KOPT-K1 (cell line): ENCODE measurements around the gene TANGO6.

Source experiments
- H3K27ac ChIP-seq: fragments of 200-600 bp; sonication (generic); 2 replicates; pipeline ENCODE4 v1.5.1; 2016; ENCODE audit warnings: antibody characterized with exemption, mild to moderate bottlenecking, low read depth, low read length; ENCODE audit not compliant: poor library complexity, severe bottlenecking
- H3K36me3 ChIP-seq: fragments of 200-600 bp; sonication (generic); 2 replicates; pipeline ENCODE4 v1.5.1; 2017; ENCODE audit warnings: antibody characterized with exemption, mild to moderate bottlenecking, low read length, moderate library complexity; ENCODE audit not compliant: insufficient read depth
- H3K9me3 ChIP-seq: fragments of 200-600 bp; sonication (generic); 2 replicates; pipeline ENCODE4 v1.5.1; 2017; ENCODE audit warnings: antibody characterized with exemption, low read length, mild to moderate bottlenecking; ENCODE audit not compliant: insufficient read depth, poor library complexity, severe bottlenecking

Gene TANGO6

DNA sequence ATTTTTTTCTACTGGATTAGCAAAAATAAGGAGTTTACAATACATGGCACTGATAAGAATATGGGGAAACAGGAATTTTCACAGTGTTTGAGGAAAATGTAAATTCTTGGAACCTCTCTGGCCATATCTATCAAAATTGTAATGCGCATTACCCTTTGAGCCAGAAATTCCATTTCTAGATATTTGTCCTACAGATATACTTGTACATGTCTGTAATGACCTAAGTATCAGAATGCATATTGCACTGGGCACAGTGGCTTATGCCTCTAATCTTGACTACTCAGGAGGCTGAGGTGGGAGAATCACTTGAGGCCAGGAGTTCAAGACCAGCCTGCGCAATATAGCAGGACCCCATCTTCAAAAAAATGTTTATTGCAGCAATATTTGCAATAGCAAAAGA lies 236.4 kb downstream of the TANGO6 start:
- no peaks in the 10 kb centered on the region; the same call in 1 of the 2 replicates for H3K36me3 ChIP-seq

DNA sequence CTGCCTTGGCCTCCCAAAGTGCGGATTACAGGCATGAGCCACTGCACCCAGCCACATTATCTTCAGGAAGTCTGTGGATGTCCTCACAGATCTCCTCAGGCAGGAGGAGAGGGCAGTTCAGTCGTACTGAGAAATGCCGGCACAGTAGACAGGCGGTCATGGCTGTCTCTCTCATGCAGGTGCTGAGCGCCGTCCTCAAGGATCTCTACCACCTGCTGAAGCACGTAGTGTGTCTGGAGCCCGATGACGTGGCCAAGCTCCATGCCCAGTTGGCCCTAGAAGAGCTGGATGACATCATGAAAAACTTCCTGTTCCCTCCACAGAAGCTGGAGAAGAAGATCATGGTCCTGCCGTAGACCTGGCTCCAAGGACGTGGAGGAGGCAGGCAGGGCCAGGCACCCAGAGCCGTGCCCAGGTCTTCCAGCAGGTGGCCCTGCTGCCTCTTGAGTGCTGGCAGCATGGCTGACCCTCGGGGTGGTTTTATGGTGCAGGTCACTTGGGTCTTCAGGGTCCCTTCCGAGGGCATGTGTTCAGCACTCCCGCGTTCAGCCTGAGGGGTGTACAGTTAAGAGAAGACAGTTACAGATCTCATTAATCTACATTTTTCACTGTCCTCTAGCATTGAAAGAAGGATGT lies 240.1 kb downstream of the TANGO6 start:
- Histone ChIP-seq H3K9me3 (no peaks in the 10 kb centered on the region), H3K36me3 (no peaks in the 10 kb centered on the region; the same call in 1 of the 2 replicates), H3K27ac (peak overlapping the region; percentile 2)

More for the DNA sequence above, 236.4 kb downstream of the TANGO6 start:
- Histone ChIP-seq H3K9me3 (no peaks in the 10 kb centered on the region), H3K27ac (no peak overlapping the region)

DNA sequence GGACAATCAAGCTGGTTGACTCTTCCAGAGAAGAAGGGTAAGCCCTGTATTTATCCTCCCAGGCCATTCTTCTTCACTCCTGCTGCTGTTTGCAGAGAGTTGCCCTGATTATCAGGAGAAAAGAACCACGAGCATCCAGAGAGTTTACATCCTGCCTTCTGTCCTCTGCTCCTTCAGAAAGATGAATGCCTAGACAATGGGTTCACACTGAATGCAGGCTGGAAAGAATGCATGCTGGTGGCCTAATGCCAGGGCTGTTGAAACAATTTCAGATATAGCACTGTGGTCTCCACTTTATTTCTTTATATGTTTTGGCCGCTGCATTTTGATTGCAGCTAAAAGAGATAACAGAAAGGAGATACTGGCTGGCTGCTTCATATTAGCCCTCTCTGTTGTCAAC lies 241.0 kb downstream of the TANGO6 start:
- Histone ChIP-seq H3K27ac (no peak overlapping the region), H3K9me3 (no peaks in the 10 kb centered on the region), H3K36me3 (no peaks in the 10 kb centered on the region; the same call in 1 of the 2 replicates)

DNA sequence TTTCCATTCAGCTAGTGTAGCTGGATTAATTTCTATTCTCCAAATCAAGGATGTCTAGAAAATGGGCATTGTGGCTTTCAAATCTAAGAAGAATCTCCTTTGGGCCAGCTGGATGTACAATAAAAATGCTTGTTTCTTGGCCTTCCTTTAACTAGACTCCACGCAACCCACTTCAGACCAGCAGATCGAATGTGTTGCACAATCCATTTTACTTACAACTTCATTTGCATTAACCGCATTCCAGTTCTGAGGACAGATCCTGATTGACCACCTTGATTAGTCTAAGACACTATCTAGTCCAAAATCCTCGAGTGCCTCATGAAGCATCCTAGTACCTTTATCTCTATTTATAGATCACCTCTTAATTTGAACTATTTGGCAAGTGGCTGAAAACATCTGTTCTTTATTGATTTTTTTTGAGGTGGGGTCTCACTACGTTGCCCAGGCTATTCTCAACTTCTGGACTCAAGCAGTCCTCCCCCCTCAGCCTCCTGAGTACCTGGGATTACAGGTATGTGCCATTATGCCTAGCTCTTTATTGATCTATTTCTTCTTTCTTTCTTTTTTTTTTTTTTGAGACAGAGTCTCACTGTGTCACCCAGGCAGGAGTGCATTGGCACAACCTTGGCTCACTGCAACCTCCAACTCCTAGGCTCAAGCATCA lies 241.8 kb downstream of the TANGO6 start:
- Histone ChIP-seq H3K9me3 (no peaks in the 10 kb centered on the region), H3K36me3 (no peaks in the 10 kb centered on the region; the same call in 1 of the 2 replicates), H3K27ac (no peak overlapping the region)

DNA sequence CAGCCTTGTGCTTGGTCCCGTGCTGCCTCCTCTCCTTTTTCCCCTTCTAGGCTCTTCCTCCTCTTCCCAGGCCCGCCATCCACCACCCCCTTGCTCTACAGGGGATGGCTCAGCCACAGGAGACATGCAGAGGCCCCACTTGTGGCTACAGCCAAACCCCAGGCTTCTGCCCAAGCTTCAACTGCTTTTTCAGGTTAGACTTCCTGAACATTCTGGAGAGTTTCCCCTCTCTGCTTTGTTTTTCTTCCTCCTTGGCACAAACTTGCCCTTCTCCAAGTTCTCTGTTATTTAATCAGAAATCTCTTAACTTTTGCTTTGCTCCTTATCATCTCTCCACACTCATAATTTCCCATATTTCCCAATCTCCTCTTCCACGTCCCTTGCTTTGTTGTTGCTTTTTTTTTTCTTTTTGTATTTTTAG lies 243.8 kb downstream of the TANGO6 start:
- no peaks in the 10 kb centered on the region; the same call in 1 of the 2 replicates for H3K36me3 ChIP-seq
- H3K9me3 ChIP-seq = no peaks in the 10 kb centered on the region
- peak overlapping the region; percentile 68 for H3K27ac ChIP-seq

DNA sequence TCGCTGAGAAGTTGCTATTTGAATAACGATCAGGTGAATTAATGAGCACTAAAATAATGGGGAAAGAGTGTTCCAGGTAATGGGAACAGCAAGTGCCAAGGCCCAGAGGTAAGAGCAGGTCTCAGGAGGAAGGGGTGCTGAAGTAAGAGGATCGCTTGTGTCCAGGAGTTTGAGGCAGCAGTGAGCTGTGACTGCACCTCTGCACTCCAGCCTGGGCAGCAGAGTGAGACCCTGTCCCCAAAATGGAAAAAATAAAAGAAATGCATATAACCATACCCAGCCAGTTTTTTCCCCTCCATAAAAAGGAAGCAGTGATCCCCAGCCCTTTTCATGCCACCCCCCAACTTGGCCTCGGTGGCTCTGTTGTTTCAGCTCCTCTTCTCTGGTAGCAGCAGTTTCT lies 245.4 kb downstream of the TANGO6 start:
- peak overlapping the region; percentile 68 for H3K27ac ChIP-seq
- H3K9me3 ChIP-seq = no peaks in the 10 kb centered on the region
- no peaks in the 10 kb centered on the region; the same call in 1 of the 2 replicates for H3K36me3 ChIP-seq

DNA sequence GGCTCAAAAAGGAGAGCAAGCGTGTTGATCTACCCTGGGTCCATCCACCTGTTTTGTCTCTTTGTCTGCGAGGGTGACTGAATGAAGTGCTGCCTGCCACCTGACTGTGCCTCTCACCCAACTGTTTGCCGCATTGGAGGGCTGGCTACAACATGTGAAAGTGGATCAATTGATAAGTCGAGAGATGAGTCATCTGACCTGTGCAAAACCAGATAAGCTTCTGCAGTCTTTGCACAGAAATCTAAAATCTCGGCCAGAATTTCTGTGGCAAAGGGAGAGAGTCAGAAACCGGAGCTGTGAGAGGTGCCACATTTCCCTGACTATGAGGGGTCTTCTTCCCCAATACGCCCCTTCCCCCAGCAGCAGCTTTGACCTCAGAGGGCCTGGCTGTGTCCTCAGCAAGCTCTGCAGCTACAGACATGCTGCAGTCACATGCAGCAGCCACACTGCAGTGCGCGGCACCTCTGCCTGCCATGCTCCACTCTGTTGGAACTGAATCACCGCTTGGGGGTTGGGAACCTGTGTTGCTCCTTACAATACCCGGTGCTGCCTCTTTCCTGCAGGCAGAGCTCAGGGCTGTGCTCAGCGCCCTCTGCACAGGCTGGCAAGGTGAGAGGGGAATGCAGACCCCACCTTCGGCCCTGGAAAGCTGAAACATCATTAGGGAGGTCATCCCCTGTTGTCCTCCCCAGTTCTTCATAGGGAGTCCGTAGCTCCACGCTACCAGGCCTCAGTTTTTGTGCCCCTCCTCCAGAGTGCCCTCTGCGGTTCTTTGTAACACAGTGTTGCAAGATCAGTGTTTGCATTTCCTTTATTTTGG lies 246.0 kb downstream of the TANGO6 start:
- H3K27ac ChIP-seq = peak overlapping the region; percentile 68
- no peaks in the 10 kb centered on the region for H3K9me3 ChIP-seq
- no peaks in the 10 kb centered on the region for H3K36me3 ChIP-seq

DNA sequence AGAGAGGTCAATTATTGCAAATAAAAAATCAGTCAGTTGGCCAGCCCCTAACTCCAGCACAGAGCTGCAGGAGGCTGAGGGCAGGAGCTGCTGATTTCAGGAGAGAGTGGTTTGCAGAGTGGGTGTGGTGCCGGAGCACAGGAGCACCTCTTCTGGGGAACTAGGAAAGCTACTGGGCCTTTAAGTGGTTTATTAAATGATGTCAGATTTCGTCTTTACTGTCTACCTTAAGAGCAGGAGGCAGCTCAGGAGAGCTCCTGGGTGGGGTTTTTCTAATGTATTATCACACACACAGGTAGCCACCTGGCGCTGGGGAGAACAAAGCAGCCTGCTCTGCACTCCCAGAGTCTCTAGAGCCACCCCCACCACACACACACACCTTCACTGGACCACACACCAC lies 250.6 kb downstream of the TANGO6 start:
- no peaks in the 10 kb centered on the region for H3K9me3 ChIP-seq
- no peaks in the 10 kb centered on the region for H3K36me3 ChIP-seq
- H3K27ac ChIP-seq = no peak overlapping the region

DNA sequence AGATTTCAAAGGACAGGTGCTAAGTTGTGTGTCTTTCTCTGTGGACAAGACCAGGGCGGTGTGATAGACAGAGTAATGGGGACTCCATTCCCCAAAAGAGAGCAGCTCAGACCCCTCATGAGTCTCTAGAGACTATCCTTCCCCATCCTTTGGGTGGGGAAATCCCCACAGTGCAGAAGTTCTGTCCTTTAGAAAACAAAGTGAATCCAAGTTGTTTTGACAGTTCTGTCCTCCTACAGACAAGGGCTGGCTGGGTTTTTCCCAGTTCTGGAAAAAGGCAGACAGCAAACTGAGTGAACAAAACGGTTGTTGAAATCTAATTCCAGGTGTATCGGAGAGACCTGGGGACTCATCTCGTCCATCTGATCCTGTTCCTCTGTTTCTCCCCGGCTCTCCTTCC lies 251.2 kb downstream of the TANGO6 start:
- Histone ChIP-seq H3K9me3 (no peaks in the 10 kb centered on the region), H3K27ac (no peak overlapping the region), H3K36me3 (no peaks in the 10 kb centered on the region)

DNA sequence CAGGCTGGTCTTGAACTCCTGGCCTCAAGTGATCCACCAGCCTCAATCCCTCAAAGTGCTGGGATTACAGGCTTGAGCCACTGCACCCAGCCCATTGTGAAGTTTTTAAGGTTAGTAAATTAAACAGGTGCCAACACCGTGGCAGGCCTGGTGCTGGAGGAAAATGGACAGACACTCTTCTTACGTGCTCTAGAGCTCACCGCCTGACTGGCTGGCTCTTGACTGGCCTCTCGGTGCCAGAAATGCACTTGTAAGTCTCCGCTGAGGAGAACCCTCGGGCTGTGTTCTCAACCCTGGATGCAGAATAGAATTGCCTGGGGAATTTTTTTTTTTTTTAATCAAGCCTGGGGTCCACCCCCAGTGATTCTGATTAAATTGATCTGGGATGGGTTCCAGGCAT lies 251.9 kb downstream of the TANGO6 start:
- Histone ChIP-seq H3K27ac (no peak overlapping the region), H3K9me3 (no peaks in the 10 kb centered on the region), H3K36me3 (no peaks in the 10 kb centered on the region)

DNA sequence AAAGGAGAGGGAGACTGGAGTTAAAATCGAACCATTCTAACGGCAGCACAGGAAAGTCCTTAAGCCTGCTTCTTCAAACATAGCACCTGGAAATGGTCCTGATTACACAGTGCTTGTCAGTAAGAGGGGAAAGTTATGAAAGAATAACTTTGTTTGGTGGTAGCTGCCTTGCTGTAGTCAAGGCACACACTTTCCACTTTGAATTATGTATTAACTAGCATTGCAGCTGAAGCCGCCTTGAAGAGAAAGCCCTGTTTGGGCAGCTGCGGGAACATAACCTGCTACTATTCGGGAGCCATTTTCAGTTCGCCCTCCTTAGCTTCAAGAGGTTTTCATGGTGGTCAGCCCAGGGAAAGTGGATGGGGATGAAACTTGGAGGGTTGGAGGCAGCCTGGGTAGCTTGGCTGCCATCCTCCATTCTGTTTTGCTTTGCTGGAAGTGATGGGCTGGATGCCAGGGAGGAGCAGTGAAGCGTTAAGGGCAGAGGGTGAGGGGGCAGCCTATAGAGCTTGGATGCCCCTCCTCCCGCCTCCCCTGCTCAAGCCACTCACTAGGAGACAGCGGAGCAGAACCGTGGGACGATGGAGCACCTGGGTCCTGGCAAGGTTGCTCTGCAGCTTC lies 256.9 kb downstream of the TANGO6 start:
- Histone ChIP-seq H3K27ac (no peak overlapping the region), H3K36me3 (no peaks in the 10 kb centered on the region), H3K9me3 (no peaks in the 10 kb centered on the region)

DNA sequence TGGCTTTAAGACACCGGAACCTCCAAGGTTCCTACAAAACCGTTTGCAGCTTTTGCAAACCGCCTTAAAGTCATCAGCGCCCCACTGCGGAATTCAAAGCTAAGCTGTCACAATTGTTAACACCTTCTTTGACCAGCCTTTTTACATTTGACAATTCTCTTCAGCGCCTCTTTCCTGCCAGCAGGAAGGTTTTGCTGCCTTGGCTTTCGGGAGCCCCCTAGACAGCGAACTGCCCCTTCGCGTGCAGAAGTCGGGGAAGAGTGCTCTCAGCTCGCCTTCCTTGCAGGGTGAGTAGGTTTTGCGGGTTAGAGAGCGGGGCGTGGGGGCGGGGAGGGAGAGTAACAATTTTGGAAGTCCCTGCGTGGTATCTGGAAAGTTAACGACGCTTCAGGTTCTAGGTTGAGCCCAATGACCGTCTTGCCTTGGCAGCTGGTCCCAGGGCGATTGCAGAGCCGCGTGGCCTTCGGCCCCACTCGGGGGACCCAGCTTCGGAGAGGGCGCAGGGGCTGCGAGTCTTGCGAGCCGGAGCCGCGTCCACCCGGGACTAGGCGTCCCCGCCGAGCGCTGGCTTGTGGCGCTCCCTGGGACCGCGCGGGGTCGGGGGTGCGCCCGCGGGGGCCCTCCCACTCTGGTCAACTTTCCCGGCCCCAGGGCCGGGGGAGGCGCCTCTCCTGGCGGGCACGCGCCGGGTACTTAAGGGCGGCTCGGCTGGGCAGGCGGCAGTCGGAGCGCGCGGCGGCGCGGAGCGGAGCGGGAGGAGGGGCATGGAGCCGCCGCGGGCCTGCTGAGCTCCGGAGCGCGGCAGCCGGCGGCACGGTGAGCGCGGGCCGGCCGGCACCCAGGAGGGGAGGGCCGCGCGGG lies 262.4 kb downstream of the TANGO6 start, which contains the start of gene HAS3:
TSS of gene HAS3 (plus strand) at position 153 of the 861 bp plus-strand sequence. CDS start 3,743 bp downstream, outside the sequence.
- Histone ChIP-seq H3K36me3 (peaks cover 2% of the 10 kb centered on the region; the same call in 1 of the 2 replicates), H3K27ac (peak within 1 kb of the TSS; percentile 29), H3K9me3 (no peaks in the 10 kb centered on the region)

DNA sequence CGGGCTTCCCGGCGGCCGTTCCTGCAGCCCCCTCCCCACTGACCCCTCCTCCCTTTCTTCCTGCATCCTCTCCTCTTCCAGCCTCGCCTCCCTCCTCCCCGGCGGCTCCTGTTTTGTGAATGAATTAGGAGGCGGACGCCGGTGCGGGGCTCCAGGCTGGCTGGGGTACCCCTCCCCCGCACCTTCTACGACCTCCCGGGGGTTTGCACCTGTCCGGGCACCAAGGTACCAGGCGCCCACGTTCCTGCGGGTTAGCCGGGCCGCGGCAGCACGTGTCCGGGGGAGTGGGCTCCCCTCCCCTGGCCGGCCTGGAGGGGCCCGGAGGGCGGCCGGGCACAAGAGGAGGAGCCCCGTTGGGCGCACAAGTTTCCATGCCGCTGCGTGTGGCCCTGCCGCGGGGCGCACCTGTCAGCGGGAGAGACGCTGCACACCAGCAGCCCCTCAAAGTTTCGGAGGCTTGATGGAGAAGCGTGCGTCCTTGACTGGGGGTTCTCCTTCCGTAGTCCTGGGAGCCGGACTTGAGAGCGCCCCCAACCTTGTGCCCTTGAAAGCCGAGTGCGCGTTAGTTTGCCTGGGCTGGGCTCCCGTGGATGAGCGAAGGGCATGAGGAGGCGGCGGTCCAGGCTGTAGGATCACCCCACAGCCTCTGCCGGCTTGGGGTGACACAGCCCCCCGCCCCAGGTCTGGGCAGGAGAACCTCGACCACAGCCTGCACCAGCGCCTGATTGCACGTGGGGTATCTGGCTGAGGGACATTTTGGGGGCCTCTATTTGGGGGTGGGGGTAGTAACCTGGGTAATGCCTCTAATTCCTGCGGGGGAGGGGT lies 263.4 kb downstream of the TANGO6 start:
- Histone ChIP-seq H3K27ac (peak overlapping the region; percentile 29), H3K9me3 (no peaks in the 10 kb centered on the region), H3K36me3 (peaks cover 8% of the 10 kb centered on the region)
